ENCODE results near the gene ZNF77. TPM values are rescaled to one million over a fixed set of nuclear protein-coding genes. Genes with fewer than 3 reads are reported as not detected.

Gene ZNF77
- total RNA-seq, 1 experiment from 2014 or later, result 5.9 TPM

GRCh38 chr19:2977001-2977745 lies 32.4 kb upstream of the ZNF77 start, which contains the start of gene TLE6 (continued):
- TF ChIP-seq TCF7L2 (IDR thresholded peaks at IDR 0.05; ENCODE audit: borderline replicate concordance, extremely low read depth, insufficient read depth, insufficient read length) (peak; percentile 93), EGR1 (IDR thresholded peaks at IDR 0.05; ENCODE audit: low read depth) (no peak), YY1 (IDR thresholded peaks at IDR 0.05; ENCODE audit: extremely low read depth, insufficient replicate concordance, low read depth, low read length) (no peak)

- peak overlapping the region; percentile 58 for H3K9ac ChIP-seq (ENCODE audit: low read length)
- RAD21 ChIA-PET (ENCODE audit: low non-redundant PET in 1 of 2, low total read pairs in 2 of 2, uncharacterized antibody in 2 of 2, unreplicated experiment in 2 of 2), result interaction anchor here in 1 of 2 experiments (0.7 to 1.1 kb wide), 2 partner anchors 59 to 201 kb away, joined by 3 to 5 read pairs; no protein-coding TSS in a partner anchor
- intact Hi-C loops (cut with micrococcal nuclease), result no loop called here
- no peaks in the 10 kb centered on the region for H3K9me3 ChIP-seq (ENCODE audit: control insufficient read depth in 1 of 2, insufficient read depth in 1 of 2, low read depth in 1 of 2, low read length in 2 of 2)
- no peaks in the 10 kb centered on the region for H3K9me2 ChIP-seq (ENCODE audit: insufficient read depth)
- no peak overlapping the region for H2AFZ ChIP-seq (ENCODE audit: low read depth, low read length, poor library complexity, severe bottlenecking)
- DNase-seq (ENCODE audit: low read depth, low spot score), result no peak
- ATAC-seq, result no peak
- POLR2A ChIA-PET, result interaction anchor here (1.0 to 1.9 kb wide), 4 partner anchors 12 to 299 kb away, joined by 3 to 7 read pairs (median 5); no protein-coding TSS in a partner anchor
- peaks cover 17 to 28% of the 10 kb centered on the region in 2 experiments for H3K4me1 ChIP-seq (ENCODE audit: control insufficient read depth in 1 of 2, insufficient read depth in 2 of 2, low read length in 2 of 2)
- BruUV-seq (replicated peaks), result no TSS peak
- CTCF ChIA-PET, result interaction anchor here (1.2 to 1.5 kb wide), 3 partner anchors 14 to 127 kb away, joined by 3 to 8 read pairs (median 6); no protein-coding TSS in a partner anchor
- H4K20me1 ChIP-seq (ENCODE audit: insufficient read depth), result no peaks in the 10 kb centered on the region
- H3K4me2 ChIP-seq (ENCODE audit: low read length), result peak overlapping the region; percentile 99
- H3K27ac ChIP-seq (ENCODE audit: low read depth, low read length), result no peak overlapping the region; the same call in 1 of the 2 replicates
- no peaks in the 10 kb centered on the region for H3K36me3 ChIP-seq (ENCODE audit: control insufficient read depth in 1 of 2, insufficient read depth in 2 of 2, low read length in 2 of 2)
- no peak for TF ChIP-seq EZH2phosphoT487 (IDR thresholded peaks at IDR 0.05; ENCODE audit: borderline replicate concordance)
- H3K4me3 ChIP-seq (replicated peaks in 1 of 2; ENCODE audit: low read depth in 1 of 2, low read length in 2 of 2), result peak overlapping the region; percentile 63 to 67
- H3K27me3 ChIP-seq (ENCODE audit: insufficient read depth, low read length), result no peaks in the 10 kb centered on the region
- no peaks in the 10 kb centered on the region for H3K79me2 ChIP-seq (ENCODE audit: insufficient read depth, low read length)
These were observed 31.8 kb upstream of the ZNF77 start for GRCh38 chr19:2976609-2977000.

Measured in HCT116 (cell line).